ENCODE results near the gene SARNP.
"Not testable (repeated sequence)": the region's sequence is repeated elsewhere in the genome, so short reads cannot be mapped to it uniquely, and the experiment has no call there.

SARNP gene

GRCh38 chr12:55817345-55818139 is at the start of gene SARNP, which contains the start of gene ORMDL2:
Gene SARNP (minus strand): TSS chr12:55817724. CDS start chr12:55817701, 23 bp downstream.
Gene ORMDL2 (plus strand): TSS chr12:55818041. CDS start chr12:55819000, 959 bp downstream.
- DNase-seq = peak; percentile 96

- DNase-seq = not testable (repeated sequence)
Measured at GRCh38 chr12:55866454-55867004, 49.0 kb upstream of the SARNP start.

- no peak for DNase-seq
Measured at GRCh38 chr12:55865327-55865726, 47.8 kb upstream of the SARNP start.

- not testable (repeated sequence) for DNase-seq
Measured at GRCh38 chr12:55862931-55863330, 45.4 kb upstream of the SARNP start.

GRCh38 chr12:55862286-55862685 is 44.8 kb upstream of the SARNP start:
- no peak for DNase-seq

GRCh38 chr12:55861871-55862270 is 44.3 kb upstream of the SARNP start:
- no peak for DNase-seq

- no peak for DNase-seq
Measured at GRCh38 chr12:55861396-55861795, 43.9 kb upstream of the SARNP start.

GRCh38 chr12:55852740-55853139 is 35.2 kb upstream of the SARNP start:
- DNase-seq = no peak

GRCh38 chr12:55850893-55851292 is 33.4 kb upstream of the SARNP start:
- no peak for DNase-seq

- no peak for DNase-seq
Measured at GRCh38 chr12:55850401-55850800, 32.9 kb upstream of the SARNP start.

- DNase-seq = no peak
Measured at GRCh38 chr12:55849616-55850343, 32.3 kb upstream of the SARNP start.

- DNase-seq = no peak
Measured at GRCh38 chr12:55847603-55848291, 30.2 kb upstream of the SARNP start.

- peak; percentile 34 for DNase-seq
Measured at GRCh38 chr12:55847033-55847432, 29.5 kb upstream of the SARNP start.

GRCh38 chr12:55845785-55846496 is 28.4 kb upstream of the SARNP start:
- DNase-seq = no peak

GRCh38 chr12:55845361-55845760 is 27.8 kb upstream of the SARNP start:
- DNase-seq = no peak

GRCh38 chr12:55844961-55845360 is 27.4 kb upstream of the SARNP start:
- no peak for DNase-seq

GRCh38 chr12:55843431-55843830 is 25.9 kb upstream of the SARNP start:
- no peak for DNase-seq

- DNase-seq = no peak
Measured at GRCh38 chr12:55842681-55843429, 25.3 kb upstream of the SARNP start, which contains the start of gene MMP19. Gene MMP19 (minus strand): TSS chr12:55842936. CDS start chr12:55842830, 106 bp downstream.

GRCh38 chr12:55840581-55841351 is 23.2 kb upstream of the SARNP start:
- DNase-seq = no peak

GRCh38 chr12:55839345-55840140 is 22.0 kb upstream of the SARNP start:
- DNase-seq = no peak
